Tibial artery (tissue), 4 donors: ENCODE data around the gene L3MBTL2.

Source experiments
- DNase-seq, 2 donors: peaks; one replicate each; pipeline ENCODE4 v3.0.0-alpha.2; 2019
- H3K27ac ChIP-seq, 2 donors: fragments of 200-600 bp; sonication (generic) in 1 of 2; 1 replicate in 1 of 2; 2 replicates in 1 of 2; pipeline ENCODE4 v1.5.1; 2018 to 2019; ENCODE audit warnings: mild to moderate bottlenecking in 1 of 2
- H3K27me3 ChIP-seq, 2 donors: fragments of 200-600 bp; sonication (generic) in 1 of 2; one replicate each; pipeline versions ENCODE4 v1.5.1 to v1.6.0; 2016 to 2019
- H3K36me3 ChIP-seq, 3 donors: fragments of 200-600 bp; sonication (generic) in 2 of 3; one replicate each; pipeline ENCODE4 v1.5.1; 2016 to 2019; ENCODE audit warnings: mild to moderate bottlenecking in 2 of 3
- H3K4me1 ChIP-seq, 4 donors: fragments of 200-600 bp; sonication (generic) in 2 of 4; 1 replicate in 3 of 4; 2 replicates in 1 of 4; pipeline ENCODE4 v1.5.1; 2016 to 2019
- H3K4me3 ChIP-seq, 2 donors: fragments of 200-600 bp; sonication (generic) in 1 of 2; 1 replicate in 1 of 2; 2 replicates in 1 of 2; pipeline ENCODE4 v1.5.1; 2018 to 2019; ENCODE audit warnings: mild to moderate bottlenecking in 2 of 2
- H3K9me3 ChIP-seq, 3 donors: fragments of 200-600 bp; sonication (generic) in 1 of 3; one replicate each; pipeline ENCODE4 v1.5.1; 2016 to 2019
- CTCF ChIP-seq, 2 experiments: fragments of 200-600 bp in 1 of 2; fragments of 450-650 bp in 1 of 2; IDR thresholded peaks; one replicate each; pipeline ENCODE4 v1.5.1; 2017 to 2019; ENCODE audit warnings: antibody characterized with exemption in 2 of 2, mild to moderate bottlenecking in 1 of 2, moderate library complexity in 1 of 2
- intact Hi-C: fragments of 100-400 bp; cut with DNase I; formaldehyde crosslinking; loops from one replicate; pipeline ENCODE4 v1.15.0; 2023; ENCODE audit warnings: low total_unique reads

L3MBTL2 gene

GRCh38 chr22:41242396-41243117 lies 37.4 kb downstream of the L3MBTL2 start:
- H3K27me3 ChIP-seq, result no peaks in the 10 kb centered on the region
- intact Hi-C loops, result no loop called here
- H3K27ac ChIP-seq, result no peak overlapping the region
- no peak for DNase-seq
- H3K9me3 ChIP-seq, result no peaks in the 10 kb centered on the region
- H3K36me3 ChIP-seq, result peaks cover 15 to 42% (median 26%) of the 10 kb centered on the region in 3 donors
- H3K4me3 ChIP-seq, result no peak overlapping the region
- TF ChIP-seq CTCF (IDR thresholded peaks at IDR 0.05), result no peak
- H3K4me1 ChIP-seq, result peaks cover 0 to 11% (median 7%) of the 10 kb centered on the region in 4 donors

DNA sequence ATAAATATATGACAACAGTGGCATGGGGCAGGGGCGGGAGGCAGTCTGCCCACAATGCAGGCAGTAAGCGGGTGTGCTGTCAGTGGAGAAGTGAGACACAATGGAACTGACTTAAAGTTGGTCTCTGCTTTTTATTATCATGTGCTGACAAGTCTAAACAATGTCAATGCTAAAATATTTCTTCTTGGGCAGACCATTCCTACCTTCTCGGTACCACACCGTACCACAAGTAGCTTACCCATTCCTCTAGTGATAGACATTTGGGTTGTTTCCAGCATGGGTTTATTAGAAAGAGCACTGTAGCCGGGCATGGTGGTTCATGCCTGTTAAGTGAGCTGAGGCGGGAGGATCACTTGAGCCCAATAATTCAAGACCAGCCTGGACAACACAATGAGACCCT lies 38.2 kb downstream of the L3MBTL2 start:
- DNase-seq, result no peak
- Histone ChIP-seq H3K9me3 (no peaks in the 10 kb centered on the region), H3K4me3 (no peak overlapping the region), H3K27me3 (no peaks in the 10 kb centered on the region), H3K27ac (no peak overlapping the region), H3K36me3 (peaks cover 19 to 50% (median 34%) of the 10 kb centered on the region in 3 donors), H3K4me1 (peaks cover 0 to 3% (median under 1%) of the 10 kb centered on the region in 4 donors)
- intact Hi-C loops, result no loop called here
- TF ChIP-seq CTCF (IDR thresholded peaks at IDR 0.05), result no peak

DNA sequence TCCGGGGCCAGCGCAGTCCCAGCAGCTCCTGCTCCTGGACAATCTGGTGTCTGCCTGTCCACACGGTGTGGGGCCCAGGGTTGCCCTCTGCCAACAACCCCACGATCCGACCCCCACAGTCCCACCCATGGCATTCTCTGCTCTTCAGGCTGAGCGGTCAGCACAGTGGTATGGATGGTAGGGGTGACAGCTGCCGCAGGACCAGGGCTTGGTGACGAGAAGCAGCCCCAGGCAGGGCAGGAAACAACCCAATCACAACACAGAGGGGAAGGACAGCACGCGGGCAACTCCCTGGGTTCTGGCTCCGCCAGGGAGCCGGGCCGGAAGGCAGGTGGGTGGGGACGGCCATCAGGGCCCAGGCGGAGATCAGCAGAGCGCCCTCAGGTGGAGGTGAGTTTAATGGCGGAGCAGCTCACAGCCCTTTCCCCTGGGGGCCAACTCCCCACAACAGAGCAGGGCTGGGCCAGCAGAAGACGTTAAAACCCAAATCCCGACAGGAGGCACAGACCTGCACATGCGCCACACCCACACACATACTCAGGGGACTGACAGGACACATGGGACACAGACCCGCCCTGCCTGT lies 40.9 kb downstream of the L3MBTL2 start:
- Histone ChIP-seq H3K4me1 (no peaks in the 10 kb centered on the region), H3K27ac (no peak overlapping the region), H3K27me3 (no peaks in the 10 kb centered on the region), H3K9me3 (no peaks in the 10 kb centered on the region), H3K4me3 (no peak overlapping the region), H3K36me3 (peaks cover 44 to 77% (median 61%) of the 10 kb centered on the region in 3 donors)
- TF ChIP-seq CTCF (IDR thresholded peaks at IDR 0.05), result no peak
- DNase-seq, result no peak
- intact Hi-C loops, result no loop called here

DNA sequence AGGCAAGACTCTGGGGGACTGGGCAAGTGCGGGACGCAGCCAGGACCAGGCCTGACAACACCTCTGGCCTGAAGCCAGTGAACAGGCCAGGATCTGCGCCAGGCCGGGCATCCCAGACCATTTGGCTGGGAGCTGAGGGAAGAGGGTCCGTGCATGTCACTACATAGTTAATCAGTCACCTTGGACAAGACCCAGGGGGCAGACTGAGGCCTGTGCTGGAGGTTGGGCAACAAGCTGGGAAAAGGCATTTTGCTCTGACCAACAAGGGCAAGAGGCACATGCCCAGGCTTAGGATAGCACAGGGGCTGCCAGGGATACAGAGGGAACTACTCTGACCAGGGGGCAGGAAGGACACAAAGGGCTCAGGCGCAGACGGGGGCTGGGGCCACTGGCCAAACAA lies 42.6 kb downstream of the L3MBTL2 start:
- no peak overlapping the region for H3K27ac ChIP-seq
- no peaks in the 10 kb centered on the region for H3K4me1 ChIP-seq
- peaks cover 55 to 91% (median 76%) of the 10 kb centered on the region in 3 donors for H3K36me3 ChIP-seq
- DNase-seq, result no peak
- H3K27me3 ChIP-seq, result no peaks in the 10 kb centered on the region
- no peaks in the 10 kb centered on the region for H3K9me3 ChIP-seq
- no peak overlapping the region for H3K4me3 ChIP-seq
- TF ChIP-seq CTCF (IDR thresholded peaks at IDR 0.05), result no peak
- intact Hi-C loops, result no loop called here

DNA sequence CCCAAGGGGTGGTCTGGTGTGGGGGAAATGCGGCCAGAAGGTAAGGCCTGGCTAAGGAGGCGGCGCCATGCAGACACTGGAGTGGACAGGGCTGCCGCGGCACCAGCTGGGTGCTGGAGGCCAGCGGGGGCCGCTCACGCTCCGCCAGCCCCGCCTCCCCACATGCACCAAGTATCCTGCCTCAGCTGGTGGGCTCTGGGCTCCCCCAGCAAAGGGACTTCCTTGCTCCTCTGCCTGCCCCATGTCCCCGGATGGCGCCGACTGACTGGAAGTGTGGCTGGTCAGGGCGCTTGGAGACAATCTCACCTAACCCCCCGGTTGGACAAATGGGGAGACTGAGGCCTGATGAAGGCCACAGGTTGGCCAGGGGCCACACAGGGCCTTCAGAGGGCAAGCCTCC lies 43.2 kb downstream of the L3MBTL2 start:
- intact Hi-C loops, result no loop called here
- TF ChIP-seq CTCF (IDR thresholded peaks at IDR 0.05), result no peak

More for the DNA sequence above, 43.2 kb downstream of the L3MBTL2 start:
- H3K4me1 ChIP-seq, result no peaks in the 10 kb centered on the region
- H3K27ac ChIP-seq, result no peak overlapping the region
- H3K4me3 ChIP-seq, result no peak overlapping the region
- H3K27me3 ChIP-seq, result no peaks in the 10 kb centered on the region
- no peaks in the 10 kb centered on the region for H3K9me3 ChIP-seq
- DNase-seq, result no peak
- H3K36me3 ChIP-seq, result peaks cover 61 to 91% (median 82%) of the 10 kb centered on the region in 3 donors
